ENCODE data around the gene MINAR1.

The MINAR1 gene

GRCh38 chr15:79430901-79431635 is 1.1 kb upstream of the MINAR1 start:
- no peak for DNase-seq (ENCODE audit: low read depth)

GRCh38 chr15:79432345-79433275 is 474 bp downstream of the MINAR1 start:
- no peak for DNase-seq (ENCODE audit: low read depth)

GRCh38 chr15:79433276-79433990 is 1.3 kb downstream of the MINAR1 start:
- no peak for DNase-seq (ENCODE audit: low read depth)

- no peak for DNase-seq (ENCODE audit: low read depth)
These were observed 2.2 kb downstream of the MINAR1 start for GRCh38 chr15:79434361-79434760.

GRCh38 chr15:79436037-79436780 is 4.1 kb downstream of the MINAR1 start:
- DNase-seq (ENCODE audit: low read depth) = no peak

GRCh38 chr15:79437275-79438000 is 5.3 kb downstream of the MINAR1 start:
- no peak for DNase-seq (ENCODE audit: low read depth)

GRCh38 chr15:79439236-79439635 is 7.1 kb downstream of the MINAR1 start:
- DNase-seq (ENCODE audit: low read depth) = no peak

GRCh38 chr15:79440355-79440908 is 8.3 kb downstream of the MINAR1 start:
- no peak for DNase-seq (ENCODE audit: low read depth)

GRCh38 chr15:79442911-79443310 is 10.8 kb downstream of the MINAR1 start:
- DNase-seq (ENCODE audit: low read depth) = no peak

- DNase-seq (ENCODE audit: low read depth) = no peak
These were observed 14.9 kb downstream of the MINAR1 start for GRCh38 chr15:79447060-79447459.

- DNase-seq (ENCODE audit: low read depth) = no peak
These were observed 18.5 kb downstream of the MINAR1 start for GRCh38 chr15:79450648-79451047.

- no peak for DNase-seq (ENCODE audit: low read depth)
These were observed 19.3 kb downstream of the MINAR1 start for GRCh38 chr15:79451361-79451999.

- DNase-seq (ENCODE audit: low read depth) = no peak
These were observed 20.3 kb downstream of the MINAR1 start for GRCh38 chr15:79452244-79453051.

GRCh38 chr15:79453446-79453845 is 21.3 kb downstream of the MINAR1 start:
- DNase-seq (ENCODE audit: low read depth) = no peak

GRCh38 chr15:79454063-79454462 is 21.9 kb downstream of the MINAR1 start:
- DNase-seq (ENCODE audit: low read depth) = no peak

- no peak for DNase-seq (ENCODE audit: low read depth)
These were observed 23.2 kb downstream of the MINAR1 start for GRCh38 chr15:79455361-79455760.

- DNase-seq (ENCODE audit: low read depth) = no peak
These were observed 23.8 kb downstream of the MINAR1 start for GRCh38 chr15:79455943-79456342.

GRCh38 chr15:79458491-79458890 is 26.4 kb downstream of the MINAR1 start:
- DNase-seq (ENCODE audit: low read depth) = no peak

- no peak for DNase-seq (ENCODE audit: low read depth)
These were observed 27.5 kb downstream of the MINAR1 start for GRCh38 chr15:79459666-79460065.

All from activated gamma-delta T cell treated with anti-CD3 and anti-CD28 coated beads, Interleukin-2, amount 50 U/mL, for 16 hours (primary cell).